Sigmoid colon (tissue), 7 donors: ENCODE results near the gene UTS2B. TPM values are rescaled to one million over a fixed set of nuclear protein-coding genes. Genes with fewer than 3 reads are reported as not detected.
A peak's percentile ranks its signal among the peaks of the same experiment; 100 is the strongest.

Experiments
- DNase-seq: peaks from one replicate; pipeline ENCODE4 v3.0.0-alpha.2; 2019
- H3K27ac ChIP-seq, 4 donors: fragments of 200-600 bp; sonication (generic); one replicate each; pipeline ENCODE4 v1.5.1; 2016 to 2019; ENCODE audit warnings: mild to moderate bottlenecking in 1 of 4
- H3K27me3 ChIP-seq, 3 donors: fragments of 200-600 bp; sonication (generic); one replicate each; pipeline ENCODE4 v1.5.1; 2019; ENCODE audit warnings: mild to moderate bottlenecking in 1 of 3
- H3K36me3 ChIP-seq, 4 donors: fragments of 200-600 bp; sonication (generic); one replicate each; pipeline ENCODE4 v1.5.1; 2016 to 2019
- H3K4me1 ChIP-seq, 4 donors: fragments of 200-600 bp; sonication (generic); one replicate each; pipeline ENCODE4 v1.5.1; 2017 to 2019
- H3K4me3 ChIP-seq, 4 donors: fragments of 200-600 bp; sonication (generic); one replicate each; pipeline ENCODE4 v1.5.1; 2017 to 2019; ENCODE audit warnings: mild to moderate bottlenecking in 2 of 4, moderate library complexity in 1 of 4
- H3K9me3 ChIP-seq, 4 donors: fragments of 200-600 bp in 3 of 4; sonication (generic) in 3 of 4; one replicate each; pipeline versions ENCODE4 v1.5.1 to v1.6.1; 2013 to 2019
- CTCF ChIP-seq, 4 experiments: fragments of 450-650 bp in 3 of 4; fragments of 200-600 bp in 1 of 4; IDR thresholded peaks; one replicate each; pipeline ENCODE4 v1.5.1; 2016 to 2019; ENCODE audit warnings: antibody characterized with exemption in 4 of 4, mild to moderate bottlenecking in 3 of 4, moderate library complexity in 2 of 4
- EP300 ChIP-seq, 4 donors: sonication (generic); formaldehyde crosslinking; IDR thresholded peaks; one replicate each; pipeline ENCODE4 v1.6.1; 2017; ENCODE audit warnings: antibody characterized with exemption in 4 of 4
- POLR2A ChIP-seq, 2 donors: fragments of 450-650 bp; IDR thresholded peaks; one replicate each; pipeline ENCODE4 v1.6.1; 2016; ENCODE audit warnings: antibody characterized with exemption in 2 of 2, mild to moderate bottlenecking in 2 of 2, moderate library complexity in 2 of 2
- POLR2AphosphoS5 ChIP-seq, 4 donors: sonication (generic); formaldehyde crosslinking; IDR thresholded peaks; one replicate each; pipeline ENCODE4 v1.6.1; 2017; ENCODE audit warnings: antibody characterized with exemption in 4 of 4
- WGBS, 2 donors: extraction: QIAGEN DNeasy Blood & Tissue Kit; methylation state at CpG; one replicate each; pipeline ENCODE4 v1.1.7; 2013; 5-methylcytosine and 5-hydroxymethylcytosine counted together
- intact Hi-C: fragments of 100-400 bp; cut with DNase I; formaldehyde crosslinking; loops from one replicate; pipeline ENCODE4 v1.15.1; 2023
- polyA plus RNA-seq, 3 donors: library from polyadenylated mRNA; stranded (reverse); fragments of 200-250 nt; gene quantifications; one replicate each; pipeline ENCODE4 v1.2.3, GENCODE V29; 2013
- total RNA-seq, 4 donors: library from RNA; depleted of rRNA; stranded (reverse); fragments of >200 nt; gene quantifications; one replicate each; pipeline ENCODE4 v1.1.0, GENCODE V29; 2016
- donor health status: healthy with polysubstance abuse.
- donor health status: Bipolar disorder and iron deficiency.
- donor health status: healthy.

Gene UTS2B
- total and polyA plus RNA-seq, 7 donors: 0.17 to 0.71 (median 0.28) TPM; not detected in 4

- H3K9me3 ChIP-seq: no peaks in the 10 kb centered on the region
- no peaks in the 10 kb centered on the region for H3K36me3 ChIP-seq
- no peak overlapping the region for H3K4me3 ChIP-seq
- intact Hi-C loops: no loop called here
- peaks cover 2 to 95% (median 76%) of the 10 kb centered on the region in 4 donors for H3K4me1 ChIP-seq
- H3K27ac ChIP-seq: no peak overlapping the region
- DNase-seq: no peak
- TF ChIP-seq CTCF (IDR thresholded peaks at IDR 0.05) (no peak), POLR2A (IDR thresholded peaks at IDR 0.05) (no peak), EP300 (IDR thresholded peaks at IDR 0.05) (no peak), POLR2AphosphoS5 (IDR thresholded peaks at IDR 0.05) (no peak)
- WGBS, 2 donors: 60 to 83% methylated on average over 3 of the region's 3 CpGs
- no peaks in the 10 kb centered on the region for H3K27me3 ChIP-seq
These were observed 16.9 kb upstream of the UTS2B start for GRCh38 chr3:191347228-191347627.

GRCh38 chr3:191345334-191345733 is 15.0 kb upstream of the UTS2B start:
- TF ChIP-seq CTCF (IDR thresholded peaks at IDR 0.05) (no peak), POLR2AphosphoS5 (IDR thresholded peaks at IDR 0.05) (no peak), POLR2A (IDR thresholded peaks at IDR 0.05) (no peak), EP300 (IDR thresholded peaks at IDR 0.05) (no peak)
- Histone ChIP-seq H3K36me3 (no peaks in the 10 kb centered on the region), H3K4me3 (no peak overlapping the region), H3K27ac (no peak overlapping the region), H3K9me3 (no peaks in the 10 kb centered on the region), H3K4me1 (peaks cover under 1 to 95% (median 74%) of the 10 kb centered on the region in 4 donors), H3K27me3 (no peaks in the 10 kb centered on the region)
- intact Hi-C loops: no loop called here
- WGBS, 2 donors: 81 to 88% methylated on average over 5 of the region's 5 CpGs
- DNase-seq: no peak

GRCh38 chr3:191343913-191344312 is 13.6 kb upstream of the UTS2B start:
- 95% methylated on average over 5 of the region's 5 CpGs for WGBS, 2 donors
- DNase-seq: no peak
- H3K4me1 ChIP-seq: peaks cover 0 to 96% (median 72%) of the 10 kb centered on the region in 4 donors

GRCh38 chr3:191343115-191343514 is 12.8 kb upstream of the UTS2B start:
- H3K27ac ChIP-seq: peak overlapping the region in 1 of 4 donors; percentile 52
- H3K9me3 ChIP-seq: no peaks in the 10 kb centered on the region
- peaks cover 0 to 96% (median 80%) of the 10 kb centered on the region in 4 donors for H3K4me1 ChIP-seq
- intact Hi-C loops: no loop called here
- no peak for DNase-seq
- H3K27me3 ChIP-seq: no peaks in the 10 kb centered on the region
- WGBS, 2 donors: 63 to 78% methylated on average over 4 of the region's 4 CpGs
- no peak overlapping the region for H3K4me3 ChIP-seq
- H3K36me3 ChIP-seq: no peaks in the 10 kb centered on the region
- TF ChIP-seq CTCF (IDR thresholded peaks at IDR 0.05) (no peak), POLR2A (IDR thresholded peaks at IDR 0.05) (no peak), POLR2AphosphoS5 (IDR thresholded peaks at IDR 0.05) (no peak), EP300 (IDR thresholded peaks at IDR 0.05) (no peak)

More at GRCh38 chr3:191343913-191344312, 13.6 kb upstream of the UTS2B start:
- Histone ChIP-seq H3K36me3 (no peaks in the 10 kb centered on the region), H3K27me3 (no peaks in the 10 kb centered on the region), H3K9me3 (no peaks in the 10 kb centered on the region), H3K27ac (no peak overlapping the region), H3K4me3 (no peak overlapping the region)
- no peak for TF ChIP-seq EP300 (IDR thresholded peaks at IDR 0.05)
- no peak for TF ChIP-seq POLR2A (IDR thresholded peaks at IDR 0.05)
- no peak for TF ChIP-seq POLR2AphosphoS5 (IDR thresholded peaks at IDR 0.05)
- no peak for TF ChIP-seq CTCF (IDR thresholded peaks at IDR 0.05)
- intact Hi-C loops: no loop called here

- intact Hi-C loops: no loop called here
- H3K4me1 ChIP-seq: peaks cover 0 to 96% (median 78%) of the 10 kb centered on the region in 4 donors
- H3K4me3 ChIP-seq: no peak overlapping the region
These were observed 12.1 kb upstream of the UTS2B start for GRCh38 chr3:191342411-191342810.

More at GRCh38 chr3:191342411-191342810, 12.1 kb upstream of the UTS2B start:
- TF ChIP-seq POLR2AphosphoS5 (IDR thresholded peaks at IDR 0.05): no peak
- TF ChIP-seq EP300 (IDR thresholded peaks at IDR 0.05): no peak
- no peak for TF ChIP-seq POLR2A (IDR thresholded peaks at IDR 0.05)
- TF ChIP-seq CTCF (IDR thresholded peaks at IDR 0.05): no peak
- Histone ChIP-seq H3K27me3 (no peaks in the 10 kb centered on the region), H3K9me3 (no peaks in the 10 kb centered on the region), H3K27ac (peak overlapping the region; percentile 4 to 52 (median 22)), H3K36me3 (no peaks in the 10 kb centered on the region)
- DNase-seq: no peak
